ENCODE results near the gene CSKMT.

Gene CSKMT

GRCh38 chr11:62709247-62710000 lies 44.3 kb downstream of the CSKMT start:
- Histone ChIP-seq H3K9me3 (ENCODE audit: insufficient read depth, low read length, severe bottlenecking) (no peaks in the 10 kb centered on the region), H3K79me2 (ENCODE audit: insufficient read depth, low read length) (peaks cover 26% of the 10 kb centered on the region), H3K27ac (ENCODE audit: low read length) (peak overlapping the region; percentile 86), H3K9ac (ENCODE audit: low read depth, low read length) (peak overlapping the region; percentile 74), H3K36me3 (ENCODE audit: insufficient read depth, low read length) (peaks cover 42% of the 10 kb centered on the region), H2AFZ (ENCODE audit: low read depth, low read length) (peak overlapping the region; percentile 76), H4K20me1 (ENCODE audit: insufficient read depth, low read length) (no peaks in the 10 kb centered on the region), H3K4me1 (ENCODE audit: insufficient read depth, low read length) (peaks cover 52% of the 10 kb centered on the region), H3K4me2 (ENCODE audit: insufficient read depth, low read length) (peak overlapping the region; percentile 86), H3K4me3 (ENCODE audit: low read depth in 1 of 2, low read length in 2 of 2) (peak overlapping the region; percentile 37 to 72), H3K27me3 (ENCODE audit: insufficient read depth, low read length, poor library complexity) (no peaks in the 10 kb centered on the region)
- TF ChIP-seq CTCF (IDR thresholded peaks at IDR 0.05; ENCODE audit: borderline replicate concordance, extremely low read depth, low read length, poor library complexity, severe bottlenecking): no peak
- no peak for TF ChIP-seq EZH2 (IDR thresholded peaks at IDR 0.05; ENCODE audit: borderline replicate concordance, low read depth, low read length, severe bottlenecking)
- DNase-seq (peak; percentile 98), ATAC-seq (ENCODE audit: insufficient read depth, low read depth) (peak; percentile 79)

GRCh38 chr11:62710001-62710345 lies 44.9 kb downstream of the CSKMT start:
- Histone ChIP-seq H3K4me3 (ENCODE audit: low read depth in 1 of 2, low read length in 2 of 2) (peak overlapping the region in 1 of 2 experiments; percentile 72; a peak in 2 of 4 replicates), H2AFZ (ENCODE audit: low read depth, low read length) (peak overlapping the region; percentile 76), H3K4me1 (ENCODE audit: insufficient read depth, low read length) (peaks cover 51% of the 10 kb centered on the region), H3K9me3 (ENCODE audit: insufficient read depth, low read length, severe bottlenecking) (no peaks in the 10 kb centered on the region), H3K4me2 (ENCODE audit: insufficient read depth, low read length) (peak overlapping the region; percentile 86), H3K36me3 (ENCODE audit: insufficient read depth, low read length) (peaks cover 47% of the 10 kb centered on the region), H3K9ac (ENCODE audit: low read depth, low read length) (peak overlapping the region; percentile 74), H3K27ac (ENCODE audit: low read length) (peak overlapping the region; percentile 86), H4K20me1 (ENCODE audit: insufficient read depth, low read length) (no peaks in the 10 kb centered on the region), H3K79me2 (ENCODE audit: insufficient read depth, low read length) (peaks cover 31% of the 10 kb centered on the region), H3K27me3 (ENCODE audit: insufficient read depth, low read length, poor library complexity) (no peaks in the 10 kb centered on the region)
- TF ChIP-seq CTCF (IDR thresholded peaks at IDR 0.05; ENCODE audit: borderline replicate concordance, extremely low read depth, low read length, poor library complexity, severe bottlenecking) (no peak), EZH2 (IDR thresholded peaks at IDR 0.05; ENCODE audit: borderline replicate concordance, low read depth, low read length, severe bottlenecking) (no peak)
- ATAC-seq (ENCODE audit: insufficient read depth, low read depth): no peak
- DNase-seq: no peak

GRCh38 chr11:62712276-62712812 lies 47.2 kb downstream of the CSKMT start:
- no peak overlapping the region for H3K4me2 ChIP-seq (ENCODE audit: insufficient read depth, low read length)

More at GRCh38 chr11:62712276-62712812, 47.2 kb downstream of the CSKMT start:
- no peak overlapping the region for H3K9ac ChIP-seq (ENCODE audit: low read depth, low read length)
- peaks cover 36% of the 10 kb centered on the region for H3K4me1 ChIP-seq (ENCODE audit: insufficient read depth, low read length)
- H3K27ac ChIP-seq (ENCODE audit: low read length): no peak overlapping the region
- TF ChIP-seq EZH2 (IDR thresholded peaks at IDR 0.05; ENCODE audit: borderline replicate concordance, low read depth, low read length, severe bottlenecking): no peak
- no peak for TF ChIP-seq CTCF (IDR thresholded peaks at IDR 0.05; ENCODE audit: borderline replicate concordance, extremely low read depth, low read length, poor library complexity, severe bottlenecking)
- no peak overlapping the region for H2AFZ ChIP-seq (ENCODE audit: low read depth, low read length)
- ATAC-seq (ENCODE audit: insufficient read depth, low read depth): no peak
- H3K79me2 ChIP-seq (ENCODE audit: insufficient read depth, low read length): peaks cover 46% of the 10 kb centered on the region
- no peaks in the 10 kb centered on the region for H3K9me3 ChIP-seq (ENCODE audit: insufficient read depth, low read length, severe bottlenecking)
- H3K4me3 ChIP-seq (ENCODE audit: low read depth in 1 of 2, low read length in 2 of 2): no peak overlapping the region
- no peaks in the 10 kb centered on the region for H3K27me3 ChIP-seq (ENCODE audit: insufficient read depth, low read length, poor library complexity)
- H4K20me1 ChIP-seq (ENCODE audit: insufficient read depth, low read length): no peaks in the 10 kb centered on the region
- H3K36me3 ChIP-seq (ENCODE audit: insufficient read depth, low read length): peaks cover 70% of the 10 kb centered on the region
- no peak for DNase-seq
